Smooth muscle cell (in vitro differentiated cells): Measurements from ENCODE around the gene SALL1. TPM values are rescaled to one million over a fixed set of nuclear protein-coding genes. Genes with fewer than 3 reads are reported as not detected.

Experiments
- DNase-seq: peaks from one replicate; lab custom pipeline; 2025; ENCODE audit not compliant: unreplicated experiment; lab: John Stamatoyannopoulos, UW
- H2AFZ ChIP-seq: fragments of 200-600 bp; sonication (generic); 2 replicates; pipeline ENCODE4 v1.6.0; 2016; ENCODE audit warnings: antibody characterized with exemption, low read depth, mild to moderate bottlenecking
- H3F3A ChIP-seq: fragments of 200-600 bp; sonication (generic); 2 replicates; pipeline ENCODE4 v1.6.0; 2017; ENCODE audit warnings: antibody characterized with exemption, low read depth
- H3K27ac ChIP-seq: fragments of 200-600 bp; sonication (generic); 2 replicates; pipeline ENCODE4 v1.5.1; 2016; ENCODE audit warnings: low read depth, mild to moderate bottlenecking
- H3K27me3 ChIP-seq: fragments of 200-600 bp; sonication (generic); 2 replicates; pipeline ENCODE4 v1.6.1; 2016; ENCODE audit warnings: low read depth, mild to moderate bottlenecking
- H3K36me3 ChIP-seq: fragments of 200-600 bp; sonication (generic); 2 replicates; pipeline ENCODE4 v1.5.1; 2016; ENCODE audit warnings: low read depth
- H3K4me1 ChIP-seq: fragments of 200-600 bp; sonication (generic); 2 replicates; pipeline ENCODE4 v1.5.1; 2016; ENCODE audit warnings: low read depth
- H3K4me2 ChIP-seq: fragments of 200-600 bp; sonication (generic); 2 replicates; pipeline ENCODE4 v1.6.0; 2016; ENCODE audit warnings: mild to moderate bottlenecking
- H3K4me3 ChIP-seq: fragments of 200-600 bp; sonication (generic); 2 replicates; pipeline ENCODE4 v1.5.1; 2016; ENCODE audit warnings: mild to moderate bottlenecking
- H3K79me2 ChIP-seq: fragments of 200-600 bp; sonication (generic); 2 replicates; pipeline ENCODE4 v1.6.0; 2016; ENCODE audit warnings: low read depth, mild to moderate bottlenecking
- H3K9ac ChIP-seq: fragments of 200-600 bp; sonication (generic); 2 replicates; pipeline ENCODE4 v1.6.0; 2016; ENCODE audit warnings: low read depth
- H3K9me3 ChIP-seq: fragments of 200-600 bp; sonication (generic); replicated peaks from 2 replicates; pipeline ENCODE4 v1.5.1; 2016; ENCODE audit warnings: low read depth
- H4K20me1 ChIP-seq: fragments of 200-600 bp; sonication (generic); 2 replicates; pipeline ENCODE4 v1.6.0; 2016; ENCODE audit warnings: low read depth
- WGBS: methylation state at CpG from one replicate; pipeline ENCODE4 v1.1.7; 2016; ENCODE audit warnings: low lambda C conversion rate; 5-methylcytosine and 5-hydroxymethylcytosine counted together
- polyA plus RNA-seq: library from polyadenylated mRNA; unstranded; fragments of >200 nt; fragmentation: Nextera tagmentation; extraction: Ambion mirVana; gene quantifications from 2 replicates; pipeline ENCODE4 v1.2.1, GENCODE V29; 2016
- total RNA-seq: library from RNA; depleted of rRNA; stranded (reverse); fragments of >200 nt; gene quantifications from 2 replicates; pipeline ENCODE4 v1.2.3, GENCODE V29; 2014
- TF ChIP-seq, protein P1 (sequence below): fragments of 200-600 bp; sonication (generic); IDR thresholded peaks from 2 replicates; pipeline ENCODE4 v1.5.1; 2017; ENCODE audit warnings: borderline replicate concordance, mild to moderate bottlenecking, antibody characterized with exemption; ENCODE audit not compliant: insufficient read depth, poor library complexity, severe bottlenecking

The SALL1 gene
- total and polyA plus RNA-seq, 2 experiments from 2014 or later = 1.6 to 6.2 TPM

DNA sequence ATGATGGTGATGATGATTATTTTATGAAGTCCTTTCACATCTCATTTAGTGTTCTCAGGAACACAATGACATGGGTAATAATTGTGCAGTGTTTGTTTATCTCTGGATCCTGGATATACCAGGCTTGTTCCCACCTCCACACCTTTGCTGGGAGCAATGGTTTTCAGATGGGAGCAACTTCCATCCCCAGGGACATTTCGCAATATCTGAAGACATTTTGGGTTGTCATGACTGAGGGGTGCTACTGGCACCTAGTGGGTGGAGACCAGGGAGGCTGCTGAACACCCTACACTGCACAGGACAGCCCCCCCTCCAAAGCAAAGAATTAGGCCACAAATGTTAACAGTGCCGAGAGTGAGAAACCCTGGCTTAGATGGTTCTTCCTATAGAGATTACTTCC is 13.5 kb upstream of the SALL1 start:
- Histone ChIP-seq H3K4me3 (no peak overlapping the region), H4K20me1 (no peaks in the 10 kb centered on the region), H3K27me3 (no peaks in the 10 kb centered on the region), H3F3A (peaks cover 5% of the 10 kb centered on the region), H3K9ac (no peak overlapping the region), H3K4me1 (no peaks in the 10 kb centered on the region), H3K36me3 (no peaks in the 10 kb centered on the region), H3K9me3 (no peaks in the 10 kb centered on the region), H3K4me2 (no peak overlapping the region), H3K27ac (no peak overlapping the region), H2AFZ (no peak overlapping the region), H3K79me2 (no peaks in the 10 kb centered on the region)
- TF ChIP-seq, protein P1, sequence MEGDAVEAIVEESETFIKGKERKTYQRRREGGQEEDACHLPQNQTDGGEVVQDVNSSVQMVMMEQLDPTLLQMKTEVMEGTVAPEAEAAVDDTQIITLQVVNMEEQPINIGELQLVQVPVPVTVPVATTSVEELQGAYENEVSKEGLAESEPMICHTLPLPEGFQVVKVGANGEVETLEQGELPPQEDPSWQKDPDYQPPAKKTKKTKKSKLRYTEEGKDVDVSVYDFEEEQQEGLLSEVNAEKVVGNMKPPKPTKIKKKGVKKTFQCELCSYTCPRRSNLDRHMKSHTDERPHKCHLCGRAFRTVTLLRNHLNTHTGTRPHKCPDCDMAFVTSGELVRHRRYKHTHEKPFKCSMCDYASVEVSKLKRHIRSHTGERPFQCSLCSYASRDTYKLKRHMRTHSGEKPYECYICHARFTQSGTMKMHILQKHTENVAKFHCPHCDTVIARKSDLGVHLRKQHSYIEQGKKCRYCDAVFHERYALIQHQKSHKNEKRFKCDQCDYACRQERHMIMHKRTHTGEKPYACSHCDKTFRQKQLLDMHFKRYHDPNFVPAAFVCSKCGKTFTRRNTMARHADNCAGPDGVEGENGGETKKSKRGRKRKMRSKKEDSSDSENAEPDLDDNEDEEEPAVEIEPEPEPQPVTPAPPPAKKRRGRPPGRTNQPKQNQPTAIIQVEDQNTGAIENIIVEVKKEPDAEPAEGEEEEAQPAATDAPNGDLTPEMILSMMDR = no peak
- 89% methylated on average over 2 of the region's 2 CpGs for WGBS
- no peak for DNase-seq

DNA sequence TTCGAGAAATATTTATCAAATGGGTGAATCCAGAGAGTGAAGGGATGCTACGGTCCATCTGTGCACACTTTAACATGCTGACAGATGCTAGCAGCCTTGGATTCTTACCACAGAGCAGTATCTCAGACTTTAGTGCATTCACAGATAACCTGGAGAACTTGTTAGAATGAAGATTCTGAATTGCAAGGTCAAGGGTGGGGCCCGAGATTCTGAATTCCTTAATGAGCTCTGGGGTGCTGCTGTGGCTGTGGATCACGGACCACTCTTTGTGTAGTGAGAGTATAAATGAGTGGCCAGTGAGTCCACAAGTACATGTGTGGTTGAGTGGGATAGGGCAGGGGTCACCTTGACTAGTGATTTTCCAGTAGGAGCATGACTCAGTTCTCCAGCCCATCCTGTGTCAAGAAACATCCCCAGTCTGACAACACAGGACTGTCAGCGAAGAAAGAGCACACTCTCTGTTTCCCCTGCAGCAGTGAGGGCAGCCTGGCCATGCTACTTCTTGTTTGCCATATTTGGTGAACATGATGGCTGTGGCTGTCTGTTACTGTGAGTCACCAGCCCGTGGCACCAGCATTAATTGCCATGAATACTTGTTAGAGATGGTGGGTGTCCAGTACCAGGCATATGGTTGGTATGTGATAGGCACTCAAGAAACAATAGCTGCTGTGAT is 13.0 kb upstream of the SALL1 start:
- no peaks in the 10 kb centered on the region for H3K27me3 ChIP-seq
- H3K9me3 ChIP-seq = no peaks in the 10 kb centered on the region
- peaks cover 5% of the 10 kb centered on the region for H3F3A ChIP-seq
- H3K79me2 ChIP-seq = no peaks in the 10 kb centered on the region
- no peak overlapping the region for H3K4me2 ChIP-seq
- peak overlapping the region; percentile 27 for H3K27ac ChIP-seq
- TF ChIP-seq, protein P1 = no peak
- H3K4me1 ChIP-seq = no peaks in the 10 kb centered on the region
- no peaks in the 10 kb centered on the region for H4K20me1 ChIP-seq
- no peak overlapping the region for H3K9ac ChIP-seq
- H3K4me3 ChIP-seq = no peak overlapping the region
- H3K36me3 ChIP-seq = no peaks in the 10 kb centered on the region
- 47% methylated on average over 6 of the region's 6 CpGs for WGBS
- no peak overlapping the region for H2AFZ ChIP-seq
- no peak for DNase-seq

DNA sequence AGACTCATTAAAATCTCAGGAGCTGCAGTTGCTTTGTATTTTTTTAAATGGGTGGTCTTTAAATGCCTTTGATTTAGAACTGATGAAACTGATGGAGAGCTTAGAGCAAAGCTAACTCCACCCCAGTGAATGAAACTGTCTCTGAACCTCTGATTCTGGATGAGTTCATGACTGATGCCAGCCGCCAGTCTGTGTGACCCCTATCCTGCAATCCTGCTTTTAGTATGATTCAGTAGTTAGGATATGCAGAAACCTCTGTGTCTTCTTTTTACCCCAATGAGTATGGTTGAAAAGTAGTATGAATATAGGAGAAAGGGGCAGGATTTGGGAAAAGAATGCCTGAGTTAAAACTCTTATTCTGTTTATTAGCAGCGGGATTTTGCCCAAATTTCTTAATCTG is 12.3 kb upstream of the SALL1 start:
- Histone ChIP-seq H3K27ac (peak overlapping the region; percentile 27), H3K36me3 (no peaks in the 10 kb centered on the region), H2AFZ (no peak overlapping the region), H4K20me1 (no peaks in the 10 kb centered on the region), H3K9ac (no peak overlapping the region), H3K4me3 (no peak overlapping the region), H3F3A (peaks cover 5% of the 10 kb centered on the region), H3K27me3 (no peaks in the 10 kb centered on the region), H3K4me1 (no peaks in the 10 kb centered on the region), H3K79me2 (no peaks in the 10 kb centered on the region), H3K4me2 (peak overlapping the region; percentile 14), H3K9me3 (no peaks in the 10 kb centered on the region)
- TF ChIP-seq, protein P1 = no peak
- DNase-seq = no peak
- WGBS = 66% methylated on average over 2 of the region's 2 CpGs
